ENCODE measurements around the gene PIK3C2G.

PIK3C2G gene

GRCh38 chr12:18655351-18655750 is 394.0 kb downstream of the PIK3C2G start:
- Histone ChIP-seq H3K36me3 (ENCODE audit: insufficient read depth, low read length) (no peaks in the 10 kb centered on the region), H3K9ac (ENCODE audit: low read depth, low read length, poor library complexity, severe bottlenecking) (no peak overlapping the region), H3K4me2 (ENCODE audit: low read depth, low read length, poor library complexity, severe bottlenecking) (no peak overlapping the region), H3F3A (ENCODE audit: low read depth) (no peaks in the 10 kb centered on the region), H3K79me2 (ENCODE audit: insufficient read depth, low read length) (no peaks in the 10 kb centered on the region), H3K27me3 (ENCODE audit: insufficient read depth, low read length, poor library complexity, severe bottlenecking) (no peaks in the 10 kb centered on the region), H3K4me3 (ENCODE audit: low read length, poor library complexity, severe bottlenecking) (no peak overlapping the region), H4K20me1 (ENCODE audit: insufficient read depth, low read length, poor library complexity, severe bottlenecking) (no peaks in the 10 kb centered on the region), H3K4me1 (ENCODE audit: insufficient read depth, low read length, poor library complexity, severe bottlenecking) (no peaks in the 10 kb centered on the region), H3K9me3 (ENCODE audit: insufficient read depth, low read depth, low read length) (no peaks in the 10 kb centered on the region), H3K9me2 (replicated peaks; ENCODE audit: low read depth, low read length) (no peaks in the 10 kb centered on the region), H2AFZ (ENCODE audit: low read length) (no peak overlapping the region)
- TF ChIP-seq EZH2phosphoT487 (IDR thresholded peaks at IDR 0.05; ENCODE audit: borderline replicate concordance) (no peak), CTCF (conservative IDR thresholded peaks at IDR 0.05; ENCODE audit: low read length) (no peak)

- Histone ChIP-seq H4K20me1 (ENCODE audit: insufficient read depth, low read length, poor library complexity, severe bottlenecking) (no peaks in the 10 kb centered on the region), H3K4me3 (ENCODE audit: low read length, poor library complexity, severe bottlenecking) (no peak overlapping the region), H3K9me2 (replicated peaks; ENCODE audit: low read depth, low read length) (no peaks in the 10 kb centered on the region), H3K36me3 (ENCODE audit: insufficient read depth, low read length) (no peaks in the 10 kb centered on the region), H2AFZ (ENCODE audit: low read length) (no peak overlapping the region), H3F3A (ENCODE audit: low read depth) (no peaks in the 10 kb centered on the region), H3K9me3 (ENCODE audit: insufficient read depth, low read depth, low read length) (no peaks in the 10 kb centered on the region), H3K79me2 (ENCODE audit: insufficient read depth, low read length) (no peaks in the 10 kb centered on the region), H3K4me1 (ENCODE audit: insufficient read depth, low read length, poor library complexity, severe bottlenecking) (no peaks in the 10 kb centered on the region), H3K27me3 (ENCODE audit: insufficient read depth, low read length, poor library complexity, severe bottlenecking) (no peaks in the 10 kb centered on the region), H3K9ac (ENCODE audit: low read depth, low read length, poor library complexity, severe bottlenecking) (no peak overlapping the region), H3K4me2 (ENCODE audit: low read depth, low read length, poor library complexity, severe bottlenecking) (no peak overlapping the region)
- TF ChIP-seq CTCF (conservative IDR thresholded peaks at IDR 0.05; ENCODE audit: low read length) (no peak), EZH2phosphoT487 (IDR thresholded peaks at IDR 0.05; ENCODE audit: borderline replicate concordance) (no peak)
Measured at GRCh38 chr12:18658179-18658578, 396.9 kb downstream of the PIK3C2G start.

- Histone ChIP-seq H3K79me2 (ENCODE audit: insufficient read depth, low read length) (no peaks in the 10 kb centered on the region), H3K4me1 (ENCODE audit: insufficient read depth, low read length, poor library complexity, severe bottlenecking) (no peaks in the 10 kb centered on the region)
Measured at GRCh38 chr12:18658829-18659228, 397.5 kb downstream of the PIK3C2G start.

More at GRCh38 chr12:18658829-18659228, 397.5 kb downstream of the PIK3C2G start:
- Histone ChIP-seq H3K36me3 (ENCODE audit: insufficient read depth, low read length) (no peaks in the 10 kb centered on the region), H3K9me2 (replicated peaks; ENCODE audit: low read depth, low read length) (no peaks in the 10 kb centered on the region), H2AFZ (ENCODE audit: low read length) (no peak overlapping the region), H3K27me3 (ENCODE audit: insufficient read depth, low read length, poor library complexity, severe bottlenecking) (no peaks in the 10 kb centered on the region), H3F3A (ENCODE audit: low read depth) (no peaks in the 10 kb centered on the region), H3K9ac (ENCODE audit: low read depth, low read length, poor library complexity, severe bottlenecking) (no peak overlapping the region), H3K4me3 (ENCODE audit: low read length, poor library complexity, severe bottlenecking) (no peak overlapping the region), H3K9me3 (ENCODE audit: insufficient read depth, low read depth, low read length) (no peaks in the 10 kb centered on the region), H3K4me2 (ENCODE audit: low read depth, low read length, poor library complexity, severe bottlenecking) (no peak overlapping the region), H4K20me1 (ENCODE audit: insufficient read depth, low read length, poor library complexity, severe bottlenecking) (no peaks in the 10 kb centered on the region)
- TF ChIP-seq CTCF (conservative IDR thresholded peaks at IDR 0.05; ENCODE audit: low read length) (no peak), EZH2phosphoT487 (IDR thresholded peaks at IDR 0.05; ENCODE audit: borderline replicate concordance) (no peak)

All from Loucy (cell line).